H9 (cell line): ENCODE measurements around the gene B4GALNT2. TPM values are rescaled to one million over a fixed set of nuclear protein-coding genes. Genes with fewer than 3 reads are reported as not detected.

Experiments used
- DNase-seq: peaks from one replicate; pipeline ENCODE4 v3.0.0-alpha.2; 2017
- H2AFZ ChIP-seq: one replicate; pipeline ENCODE4 v1.6.1; 2013; ENCODE audit warnings: mild to moderate bottlenecking, low read length, control low read depth, moderate library complexity
- H2AK5ac ChIP-seq: 2 replicates; pipeline ENCODE4 v1.6.1; 2013; ENCODE audit warnings: low read length, control low read depth, mixed read lengths; ENCODE audit not compliant: insufficient read length
- H2BK120ac ChIP-seq: one replicate; pipeline ENCODE4 v1.6.1; 2013; ENCODE audit warnings: low read depth, mild to moderate bottlenecking, low read length, control low read depth, inconsistent platforms; ENCODE audit not compliant: poor library complexity, severe bottlenecking
- H2BK12ac ChIP-seq: 2 replicates; pipeline ENCODE4 v1.6.1; 2013; ENCODE audit warnings: low read length, control low read depth, mixed read lengths, low read depth; ENCODE audit not compliant: insufficient read length
- H2BK15ac ChIP-seq: 2 replicates; pipeline ENCODE4 v1.6.1; 2013; ENCODE audit warnings: low read depth, low read length, control low read depth
- H2BK20ac ChIP-seq: one replicate; pipeline ENCODE4 v1.6.1; 2013; ENCODE audit warnings: low read depth, mild to moderate bottlenecking, low read length, control low read depth, inconsistent platforms; ENCODE audit not compliant: poor library complexity, severe bottlenecking
- H2BK5ac ChIP-seq: 2 replicates; pipeline ENCODE4 v1.6.1; 2013; ENCODE audit warnings: low read length, control low read depth, mixed read lengths; ENCODE audit not compliant: insufficient read length
- H3K14ac ChIP-seq: 2 replicates; pipeline ENCODE4 v1.6.1; 2013; ENCODE audit warnings: low read length, control low read depth; ENCODE audit not compliant: insufficient read depth
- H3K18ac ChIP-seq: 2 replicates; pipeline ENCODE4 v1.6.1; 2013; ENCODE audit warnings: low read depth, mild to moderate bottlenecking, mixed read lengths, low read length, control low read depth; ENCODE audit not compliant: insufficient read length
- H3K23ac ChIP-seq: 2 replicates; pipeline ENCODE4 v1.6.1; 2013; ENCODE audit warnings: low read length, control low read depth, mixed read lengths, low read depth; ENCODE audit not compliant: insufficient read length
- H3K23me2 ChIP-seq: 2 replicates; pipeline ENCODE4 v1.6.1; 2013; ENCODE audit warnings: low read depth, mild to moderate bottlenecking, mixed read lengths, low read length, control low read depth; ENCODE audit not compliant: insufficient read length, poor library complexity, severe bottlenecking
- H3K27ac ChIP-seq: 2 replicates; pipeline ENCODE4 v1.5.1; 2013; ENCODE audit warnings: low read length, control low read depth, mixed read lengths, low read depth; ENCODE audit not compliant: insufficient read length
- H3K27me3 ChIP-seq: 2 replicates; pipeline ENCODE4 v1.6.1; 2013; ENCODE audit warnings: low read length, control low read depth, inconsistent platforms; ENCODE audit not compliant: insufficient read depth
- H3K4ac ChIP-seq: 2 replicates; pipeline ENCODE4 v1.6.1; 2013; ENCODE audit warnings: low read depth, mild to moderate bottlenecking, control low read depth, inconsistent platforms, low read length, moderate library complexity
- H3K4me1 ChIP-seq: 2 replicates; pipeline ENCODE4 v1.6.1; 2013; ENCODE audit warnings: low read length, control low read depth, inconsistent platforms; ENCODE audit not compliant: insufficient read depth
- H3K4me2 ChIP-seq: 2 replicates; pipeline ENCODE4 v1.6.1; 2013; ENCODE audit warnings: low read length, control low read depth, mixed read lengths; ENCODE audit not compliant: insufficient read length, insufficient read depth
- H3K56ac ChIP-seq: 2 replicates; pipeline ENCODE4 v1.6.1; 2013; ENCODE audit warnings: low read depth, mild to moderate bottlenecking, mixed read lengths, low read length, control low read depth; ENCODE audit not compliant: insufficient read length
- H3K79me1 ChIP-seq: 2 replicates; pipeline ENCODE4 v1.6.1; 2013; ENCODE audit warnings: low read depth, mild to moderate bottlenecking, moderate library complexity, low read length, control low read depth, inconsistent platforms; ENCODE audit not compliant: insufficient read depth, poor library complexity, severe bottlenecking
- H3K79me2 ChIP-seq: 2 replicates; pipeline ENCODE4 v1.6.1; 2013; ENCODE audit warnings: low read length, control low read depth, inconsistent platforms; ENCODE audit not compliant: insufficient read depth
- H3K9ac ChIP-seq: 2 replicates; pipeline ENCODE4 v1.6.1; 2013; ENCODE audit warnings: low read length, control low read depth, mixed read lengths; ENCODE audit not compliant: insufficient read length; ENCODE audit errors: extremely low read depth
- H3K9me3 ChIP-seq: one replicate; pipeline ENCODE4 v1.6.1; 2013; ENCODE audit warnings: low read depth, low read length, inconsistent platforms; ENCODE audit not compliant: control insufficient read depth
- H3T11ph ChIP-seq: one replicate; pipeline ENCODE4 v1.6.1; 2013; ENCODE audit warnings: mild to moderate bottlenecking, low read length, control low read depth, inconsistent platforms
- H4K20me1 ChIP-seq: one replicate; pipeline ENCODE4 v1.6.1; 2013; ENCODE audit not compliant: control insufficient read depth, insufficient read length, insufficient read depth
- H4K5ac ChIP-seq: 2 replicates; pipeline ENCODE4 v1.6.1; 2013; ENCODE audit warnings: low read depth, mild to moderate bottlenecking, mixed read lengths, low read length, control low read depth; ENCODE audit not compliant: insufficient read length
- H4K8ac ChIP-seq: replicated peaks from 2 replicates; pipeline ENCODE4 v1.6.1; 2013; ENCODE audit warnings: low read length, control low read depth, mixed read lengths, low read depth; ENCODE audit not compliant: insufficient read length
- H4K91ac ChIP-seq: 2 replicates; pipeline ENCODE4 v1.6.1; 2013; ENCODE audit warnings: low read depth, mild to moderate bottlenecking, moderate library complexity, mixed read lengths, low read length, control low read depth; ENCODE audit not compliant: insufficient read length
- H3K27ac Mint-ChIP-seq, 3 experiments: 2 replicates in 2 of 3; 3 replicates in 1 of 3; pipeline ENCODE4 v1.8.0; 2020 to 2021; ENCODE audit warnings: mixed read lengths in 3 of 3, mild to moderate bottlenecking in 1 of 3, moderate library complexity in 1 of 3
- H3K27me3 Mint-ChIP-seq: 2 replicates; pipeline ENCODE4 v1.8.0; 2021; ENCODE audit warnings: low read depth, mild to moderate bottlenecking, moderate library complexity, mixed read lengths
- H3K36me3 Mint-ChIP-seq, 3 experiments: 2 replicates in 2 of 3; 3 replicates in 1 of 3; pipeline ENCODE4 v1.8.0; 2020 to 2021; ENCODE audit warnings: low read depth in 3 of 3, mixed read lengths in 3 of 3; ENCODE audit not compliant: insufficient read depth in 1 of 3
- H3K4me1 Mint-ChIP-seq, 2 experiments: 2 replicates each; pipeline ENCODE4 v1.8.0; 2020; ENCODE audit warnings: mixed read lengths in 2 of 2
- H3K4me3 Mint-ChIP-seq, 2 experiments: 2 replicates in 1 of 2; 3 replicates in 1 of 2; pipeline ENCODE4 v1.8.0; 2020 to 2021; ENCODE audit warnings: mild to moderate bottlenecking in 2 of 2, mixed read lengths in 2 of 2, moderate library complexity in 1 of 2
- H3K9me3 Mint-ChIP-seq, 2 experiments: 2 replicates in 1 of 2; 3 replicates in 1 of 2; pipeline ENCODE4 v1.8.0; 2020; ENCODE audit warnings: mild to moderate bottlenecking in 2 of 2, mixed read lengths in 2 of 2, moderate library complexity in 1 of 2
- WGBS: extraction: QIAGEN DNeasy Blood & Tissue Kit; methylation state at CpG from one replicate; pipeline ENCODE4 v1.1.7; 2013; ENCODE audit warnings: missing lambda C conversion rate, low lambda C conversion rate, mixed read lengths; ENCODE audit not compliant: insufficient read length; ENCODE audit errors: extremely low coverage; 5-methylcytosine and 5-hydroxymethylcytosine counted together
- total RNA-seq: library from RNA; stranded (reverse); gene quantifications from 2 replicates; pipeline ENCODE4 v1.2.1, GENCODE V29; 2021
- TF ChIP-seq, protein P1 (sequence below): fragments of 200-600 bp; sonication (generic); conservative IDR thresholded peaks from 3 replicates; pipeline ENCODE4 v1.8.0; 2021; ENCODE audit warnings: antibody characterized with exemption, mild to moderate bottlenecking

B4GALNT2 gene
- total RNA-seq, 1 experiment from 2014 or later: not detected

DNA sequence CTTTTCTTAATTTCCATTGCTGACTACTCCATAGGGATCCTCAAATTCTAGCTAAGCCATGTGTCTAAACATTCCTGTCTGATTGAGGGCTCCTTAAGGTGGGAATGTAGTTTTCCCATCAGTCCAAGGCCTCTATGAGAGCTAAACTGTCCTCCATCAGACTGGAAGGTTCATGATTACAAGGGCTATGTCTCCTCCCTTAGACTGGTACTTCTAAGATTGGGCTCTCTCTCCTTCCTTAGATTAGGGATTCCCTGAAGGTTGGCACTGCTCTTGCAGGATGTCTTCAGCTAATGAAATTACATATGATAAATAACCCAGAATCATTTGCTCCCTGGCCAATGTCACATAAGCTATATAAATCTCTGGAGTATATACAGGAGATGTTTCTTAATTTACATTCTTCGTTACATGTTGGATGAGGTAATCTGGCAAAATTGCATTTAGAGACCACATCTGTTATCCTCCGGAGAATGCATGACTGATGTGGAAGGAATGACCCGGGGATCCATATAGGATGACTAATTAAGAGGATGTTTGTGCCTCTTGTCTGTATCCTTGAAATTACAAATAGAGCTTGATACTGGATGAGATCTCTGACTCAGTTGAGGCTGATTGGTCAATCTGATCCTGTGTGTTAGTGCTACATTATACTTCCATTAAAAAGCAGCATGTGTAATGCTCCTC, 14.2 kb downstream of the B4GALNT2 start:
- H3K27ac Mint-ChIP-seq: no peak overlapping the region
- no peak overlapping the region for H3K4me2 ChIP-seq

More for the DNA sequence above, 14.2 kb downstream of the B4GALNT2 start:
- no peaks in the 10 kb centered on the region for H3K4me1 ChIP-seq
- no peak overlapping the region for H3T11ph ChIP-seq
- no peak overlapping the region for H3K27ac ChIP-seq
- H2AFZ ChIP-seq: no peak overlapping the region
- H3K27me3 Mint-ChIP-seq: peaks cover 26% of the 10 kb centered on the region
- H4K8ac ChIP-seq: no peak overlapping the region
- H2BK15ac ChIP-seq: no peak overlapping the region
- no peak overlapping the region for H4K5ac ChIP-seq
- H4K91ac ChIP-seq: no peak overlapping the region
- H3K9ac ChIP-seq: no peak overlapping the region
- H3K18ac ChIP-seq: no peak overlapping the region
- H3K4me3 Mint-ChIP-seq: no peak overlapping the region
- TF ChIP-seq, protein P1, sequence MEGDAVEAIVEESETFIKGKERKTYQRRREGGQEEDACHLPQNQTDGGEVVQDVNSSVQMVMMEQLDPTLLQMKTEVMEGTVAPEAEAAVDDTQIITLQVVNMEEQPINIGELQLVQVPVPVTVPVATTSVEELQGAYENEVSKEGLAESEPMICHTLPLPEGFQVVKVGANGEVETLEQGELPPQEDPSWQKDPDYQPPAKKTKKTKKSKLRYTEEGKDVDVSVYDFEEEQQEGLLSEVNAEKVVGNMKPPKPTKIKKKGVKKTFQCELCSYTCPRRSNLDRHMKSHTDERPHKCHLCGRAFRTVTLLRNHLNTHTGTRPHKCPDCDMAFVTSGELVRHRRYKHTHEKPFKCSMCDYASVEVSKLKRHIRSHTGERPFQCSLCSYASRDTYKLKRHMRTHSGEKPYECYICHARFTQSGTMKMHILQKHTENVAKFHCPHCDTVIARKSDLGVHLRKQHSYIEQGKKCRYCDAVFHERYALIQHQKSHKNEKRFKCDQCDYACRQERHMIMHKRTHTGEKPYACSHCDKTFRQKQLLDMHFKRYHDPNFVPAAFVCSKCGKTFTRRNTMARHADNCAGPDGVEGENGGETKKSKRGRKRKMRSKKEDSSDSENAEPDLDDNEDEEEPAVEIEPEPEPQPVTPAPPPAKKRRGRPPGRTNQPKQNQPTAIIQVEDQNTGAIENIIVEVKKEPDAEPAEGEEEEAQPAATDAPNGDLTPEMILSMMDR: no peak
- H3K9me3 Mint-ChIP-seq: peaks cover 0 to 5% of the 10 kb centered on the region in 2 experiments; a peak in 1 of 5 replicates
- H2BK12ac ChIP-seq: no peak overlapping the region
- no CpG with 5 or more reads among the region's 3 CpGs for WGBS
- H3K79me2 ChIP-seq: no peaks in the 10 kb centered on the region
- no peak overlapping the region for H3K14ac ChIP-seq
- DNase-seq: no peak
- no peak overlapping the region for H3K4ac ChIP-seq
- no peaks in the 10 kb centered on the region for H4K20me1 ChIP-seq
- no peak overlapping the region for H2BK120ac ChIP-seq
- no peak overlapping the region for H3K23ac ChIP-seq
- no peaks in the 10 kb centered on the region for H3K9me3 ChIP-seq
- H2BK20ac ChIP-seq: no peak overlapping the region
- no peaks in the 10 kb centered on the region for H3K27me3 ChIP-seq
- no peak overlapping the region for H2AK5ac ChIP-seq
- no peaks in the 10 kb centered on the region for H3K36me3 Mint-ChIP-seq
- H2BK5ac ChIP-seq: no peak overlapping the region
- no peaks in the 10 kb centered on the region for H3K4me1 Mint-ChIP-seq
- H3K56ac ChIP-seq: no peak overlapping the region
- no peaks in the 10 kb centered on the region for H3K23me2 ChIP-seq
- H3K79me1 ChIP-seq: no peaks in the 10 kb centered on the region
